H9 (cell line): ENCODE measurements around the gene PCNX2. TPM values are rescaled to one million over a fixed set of nuclear protein-coding genes. Genes with fewer than 3 reads are reported as not detected.
A peak's percentile ranks its signal among the peaks of the same experiment; 100 is the strongest.

Experiments used
- DNase-seq: peaks from one replicate; pipeline ENCODE4 v3.0.0-alpha.2; 2017
- H2AFZ ChIP-seq: one replicate; pipeline ENCODE4 v1.6.1; 2013; ENCODE audit warnings: mild to moderate bottlenecking, low read length, control low read depth, moderate library complexity
- H2AK5ac ChIP-seq: 2 replicates; pipeline ENCODE4 v1.6.1; 2013; ENCODE audit warnings: low read length, control low read depth, mixed read lengths; ENCODE audit not compliant: insufficient read length
- H2BK120ac ChIP-seq: one replicate; pipeline ENCODE4 v1.6.1; 2013; ENCODE audit warnings: low read depth, mild to moderate bottlenecking, low read length, control low read depth, inconsistent platforms; ENCODE audit not compliant: poor library complexity, severe bottlenecking
- H2BK12ac ChIP-seq: 2 replicates; pipeline ENCODE4 v1.6.1; 2013; ENCODE audit warnings: low read length, control low read depth, mixed read lengths, low read depth; ENCODE audit not compliant: insufficient read length
- H2BK15ac ChIP-seq: 2 replicates; pipeline ENCODE4 v1.6.1; 2013; ENCODE audit warnings: low read depth, low read length, control low read depth
- H2BK20ac ChIP-seq: one replicate; pipeline ENCODE4 v1.6.1; 2013; ENCODE audit warnings: low read depth, mild to moderate bottlenecking, low read length, control low read depth, inconsistent platforms; ENCODE audit not compliant: poor library complexity, severe bottlenecking
- H2BK5ac ChIP-seq: 2 replicates; pipeline ENCODE4 v1.6.1; 2013; ENCODE audit warnings: low read length, control low read depth, mixed read lengths; ENCODE audit not compliant: insufficient read length
- H3K14ac ChIP-seq: 2 replicates; pipeline ENCODE4 v1.6.1; 2013; ENCODE audit warnings: low read length, control low read depth; ENCODE audit not compliant: insufficient read depth
- H3K18ac ChIP-seq: 2 replicates; pipeline ENCODE4 v1.6.1; 2013; ENCODE audit warnings: low read depth, mild to moderate bottlenecking, mixed read lengths, low read length, control low read depth; ENCODE audit not compliant: insufficient read length
- H3K23ac ChIP-seq: 2 replicates; pipeline ENCODE4 v1.6.1; 2013; ENCODE audit warnings: low read length, control low read depth, mixed read lengths, low read depth; ENCODE audit not compliant: insufficient read length
- H3K23me2 ChIP-seq: 2 replicates; pipeline ENCODE4 v1.6.1; 2013; ENCODE audit warnings: low read depth, mild to moderate bottlenecking, mixed read lengths, low read length, control low read depth; ENCODE audit not compliant: insufficient read length, poor library complexity, severe bottlenecking
- H3K27ac ChIP-seq: 2 replicates; pipeline ENCODE4 v1.5.1; 2013; ENCODE audit warnings: low read length, control low read depth, mixed read lengths, low read depth; ENCODE audit not compliant: insufficient read length
- H3K27me3 ChIP-seq: 2 replicates; pipeline ENCODE4 v1.6.1; 2013; ENCODE audit warnings: low read length, control low read depth, inconsistent platforms; ENCODE audit not compliant: insufficient read depth
- H3K4ac ChIP-seq: 2 replicates; pipeline ENCODE4 v1.6.1; 2013; ENCODE audit warnings: low read depth, mild to moderate bottlenecking, control low read depth, inconsistent platforms, low read length, moderate library complexity
- H3K4me1 ChIP-seq: 2 replicates; pipeline ENCODE4 v1.6.1; 2013; ENCODE audit warnings: low read length, control low read depth, inconsistent platforms; ENCODE audit not compliant: insufficient read depth
- H3K4me2 ChIP-seq: 2 replicates; pipeline ENCODE4 v1.6.1; 2013; ENCODE audit warnings: low read length, control low read depth, mixed read lengths; ENCODE audit not compliant: insufficient read length, insufficient read depth
- H3K56ac ChIP-seq: 2 replicates; pipeline ENCODE4 v1.6.1; 2013; ENCODE audit warnings: low read depth, mild to moderate bottlenecking, mixed read lengths, low read length, control low read depth; ENCODE audit not compliant: insufficient read length
- H3K79me1 ChIP-seq: 2 replicates; pipeline ENCODE4 v1.6.1; 2013; ENCODE audit warnings: low read depth, mild to moderate bottlenecking, moderate library complexity, low read length, control low read depth, inconsistent platforms; ENCODE audit not compliant: insufficient read depth, poor library complexity, severe bottlenecking
- H3K79me2 ChIP-seq: 2 replicates; pipeline ENCODE4 v1.6.1; 2013; ENCODE audit warnings: low read length, control low read depth, inconsistent platforms; ENCODE audit not compliant: insufficient read depth
- H3K9ac ChIP-seq: 2 replicates; pipeline ENCODE4 v1.6.1; 2013; ENCODE audit warnings: low read length, control low read depth, mixed read lengths; ENCODE audit not compliant: insufficient read length; ENCODE audit errors: extremely low read depth
- H3K9me3 ChIP-seq: one replicate; pipeline ENCODE4 v1.6.1; 2013; ENCODE audit warnings: low read depth, low read length, inconsistent platforms; ENCODE audit not compliant: control insufficient read depth
- H3T11ph ChIP-seq: one replicate; pipeline ENCODE4 v1.6.1; 2013; ENCODE audit warnings: mild to moderate bottlenecking, low read length, control low read depth, inconsistent platforms
- H4K20me1 ChIP-seq: one replicate; pipeline ENCODE4 v1.6.1; 2013; ENCODE audit not compliant: control insufficient read depth, insufficient read length, insufficient read depth
- H4K5ac ChIP-seq: 2 replicates; pipeline ENCODE4 v1.6.1; 2013; ENCODE audit warnings: low read depth, mild to moderate bottlenecking, mixed read lengths, low read length, control low read depth; ENCODE audit not compliant: insufficient read length
- H4K8ac ChIP-seq: replicated peaks from 2 replicates; pipeline ENCODE4 v1.6.1; 2013; ENCODE audit warnings: low read length, control low read depth, mixed read lengths, low read depth; ENCODE audit not compliant: insufficient read length
- H4K91ac ChIP-seq: 2 replicates; pipeline ENCODE4 v1.6.1; 2013; ENCODE audit warnings: low read depth, mild to moderate bottlenecking, moderate library complexity, mixed read lengths, low read length, control low read depth; ENCODE audit not compliant: insufficient read length
- H3K27ac Mint-ChIP-seq, 3 experiments: 2 replicates in 2 of 3; 3 replicates in 1 of 3; pipeline ENCODE4 v1.8.0; 2020 to 2021; ENCODE audit warnings: mixed read lengths in 3 of 3, mild to moderate bottlenecking in 1 of 3, moderate library complexity in 1 of 3
- H3K27me3 Mint-ChIP-seq: 2 replicates; pipeline ENCODE4 v1.8.0; 2021; ENCODE audit warnings: low read depth, mild to moderate bottlenecking, moderate library complexity, mixed read lengths
- H3K36me3 Mint-ChIP-seq, 3 experiments: 2 replicates in 2 of 3; 3 replicates in 1 of 3; pipeline ENCODE4 v1.8.0; 2020 to 2021; ENCODE audit warnings: low read depth in 3 of 3, mixed read lengths in 3 of 3; ENCODE audit not compliant: insufficient read depth in 1 of 3
- H3K4me1 Mint-ChIP-seq, 2 experiments: 2 replicates each; pipeline ENCODE4 v1.8.0; 2020; ENCODE audit warnings: mixed read lengths in 2 of 2
- H3K4me3 Mint-ChIP-seq, 2 experiments: 2 replicates in 1 of 2; 3 replicates in 1 of 2; pipeline ENCODE4 v1.8.0; 2020 to 2021; ENCODE audit warnings: mild to moderate bottlenecking in 2 of 2, mixed read lengths in 2 of 2, moderate library complexity in 1 of 2
- H3K9me3 Mint-ChIP-seq, 2 experiments: 2 replicates in 1 of 2; 3 replicates in 1 of 2; pipeline ENCODE4 v1.8.0; 2020; ENCODE audit warnings: mild to moderate bottlenecking in 2 of 2, mixed read lengths in 2 of 2, moderate library complexity in 1 of 2
- CTCF ChIP-seq: fragments of 200-600 bp; sonication (generic); conservative IDR thresholded peaks from 3 replicates; pipeline ENCODE4 v1.8.0; 2021; ENCODE audit warnings: antibody characterized with exemption, mild to moderate bottlenecking
- WGBS: extraction: QIAGEN DNeasy Blood & Tissue Kit; methylation state at CpG from one replicate; pipeline ENCODE4 v1.1.7; 2013; ENCODE audit warnings: missing lambda C conversion rate, low lambda C conversion rate, mixed read lengths; ENCODE audit not compliant: insufficient read length; ENCODE audit errors: extremely low coverage; 5-methylcytosine and 5-hydroxymethylcytosine counted together
- long read RNA-seq: library from polyadenylated mRNA; unstranded; transcript quantifications from one replicate; pipeline ENCODE4 v2.0.0, GENCODE V29; 2020
- total RNA-seq: library from RNA; stranded (reverse); gene quantifications from 2 replicates; pipeline ENCODE4 v1.2.1, GENCODE V29; 2021

Gene PCNX2
- total RNA-seq, result 42.0 and 45.1 TPM in 2 replicates
- long read RNA-seq, partial matches to known transcripts, result 7 of 20 reads
- long read RNA-seq, other reads (novel, unspliced or antisense), result 13 of 20 reads

- Histone ChIP-seq H3K27me3 (no peaks in the 10 kb centered on the region), H3K4me2 (peak within 1 kb of the TSS; percentile 79), H2AK5ac (no peak within 1 kb of the TSS), H3K79me2 (peaks cover 18% of the 10 kb centered on the region; the same call in 1 of the 2 replicates), H3K18ac (peak within 1 kb of the TSS; percentile 63), H3K79me1 (no peaks in the 10 kb centered on the region), H4K20me1 (no peaks in the 10 kb centered on the region), H3K23me2 (peaks cover 6% of the 10 kb centered on the region), H2AFZ (peak within 1 kb of the TSS; percentile 84), H3K23ac (no peak within 1 kb of the TSS), H3K4ac (no peak within 1 kb of the TSS), H3K56ac (no peak within 1 kb of the TSS), H4K5ac (no peak within 1 kb of the TSS), H3T11ph (no peak within 1 kb of the TSS), H4K8ac (no peak within 1 kb of the TSS), H3K27ac (no peak within 1 kb of the TSS), H3K9ac (peak within 1 kb of the TSS; percentile 76), H2BK15ac (no peak within 1 kb of the TSS; the same call in 1 of the 2 replicates), H3K9me3 (no peaks in the 10 kb centered on the region), H4K91ac (no peak within 1 kb of the TSS), H2BK5ac (no peak within 1 kb of the TSS), H3K14ac (peak within 1 kb of the TSS; percentile 83; the same call in 1 of the 2 replicates), H2BK12ac (no peak within 1 kb of the TSS), H2BK120ac (no peak within 1 kb of the TSS), H3K4me1 (peaks cover 6% of the 10 kb centered on the region; the same call in 1 of the 2 replicates), H2BK20ac (no peak within 1 kb of the TSS)
- TF ChIP-seq CTCF, result no peak
- peak; percentile 83 for DNase-seq
- Mint-ChIP-seq H3K9me3 (no peaks in the 10 kb centered on the region), H3K4me3 (peak within 1 kb of the TSS; percentile 89 to 93), H3K27ac (peak within 1 kb of the TSS; percentile 80 to 96 (median 96)), H3K27me3 (no peaks in the 10 kb centered on the region), H3K36me3 (peaks cover 0 to 14% (median 3%) of the 10 kb centered on the region in 3 experiments; a peak in 3 of 7 replicates), H3K4me1 (peaks cover 44 to 47% of the 10 kb centered on the region in 2 experiments)
- WGBS, result no CpG with 5 or more reads among the region's 54 CpGs
Measured at GRCh38 chr1:233295237-233295974, at the start of gene PCNX2. TSS of gene PCNX2 (minus strand) at chr1:233295725. CDS start at chr1:233295478, 247 bp downstream.
